Neural cell (in vitro differentiated cells): Measurements from ENCODE around the gene COL6A3.

Experiments
- EZH2 ChIP-seq: fragments of 200-600, 300-800 bp; shearing (Covaris generic), sonication (generic); IDR thresholded peaks from 2 replicates; pipeline ENCODE4 v1.6.1; 2014; ENCODE audit warnings: antibody characterized with exemption, low read length, borderline replicate concordance, mild to moderate bottlenecking; ENCODE audit not compliant: insufficient read depth, poor library complexity, severe bottlenecking
- MXI1 ChIP-seq: fragments of 450-650 bp; conservative IDR thresholded peaks from 2 replicates; pipeline ENCODE4 v1.6.1; 2014; ENCODE audit warnings: antibody characterized with exemption, mild to moderate bottlenecking; ENCODE audit not compliant: poor library complexity, severe bottlenecking
- POLR2AphosphoS5 ChIP-seq: IDR thresholded peaks from 2 replicates; pipeline ENCODE4 v1.6.1; 2012
- RAD21 ChIP-seq: fragments of 450-650 bp; conservative IDR thresholded peaks from 2 replicates; pipeline ENCODE4 v1.6.1; 2014; ENCODE audit warnings: antibody characterized with exemption, mild to moderate bottlenecking, moderate library complexity
- TF ChIP-seq, protein P1 (sequence below): fragments of 450-650 bp; IDR thresholded peaks from 2 replicates; pipeline ENCODE4 v1.5.1; 2014; ENCODE audit warnings: antibody characterized with exemption, mild to moderate bottlenecking, moderate library complexity; ENCODE audit not compliant: poor library complexity, severe bottlenecking
- TF ChIP-seq, protein P2 (sequence below): IDR thresholded peaks from 2 replicates; pipeline ENCODE4 v1.6.1; 2012; ENCODE audit warnings: borderline replicate concordance

DNA sequence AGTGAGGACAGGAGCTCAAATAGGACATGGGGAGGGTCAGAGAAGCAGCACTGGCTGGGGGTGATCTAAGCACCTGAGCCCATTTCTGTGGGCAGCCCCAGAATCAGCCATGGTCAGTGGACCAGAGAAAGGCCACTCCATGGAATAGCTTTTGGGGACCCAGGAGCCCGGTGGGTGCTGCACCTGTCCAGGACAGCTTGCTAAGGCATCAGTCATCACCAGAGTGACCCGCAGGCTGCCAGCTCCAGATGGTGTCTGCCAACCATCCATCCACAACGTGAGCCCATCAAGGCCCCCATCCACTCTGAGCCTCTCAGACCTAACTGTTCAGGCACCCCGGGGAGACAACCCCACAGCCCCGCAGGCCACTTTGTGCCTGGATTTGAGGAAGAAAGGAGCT is 23.6 kb upstream of the COL6A3 start:
- no peak for TF ChIP-seq RAD21
- TF ChIP-seq EZH2, result no peak
- no peak for TF ChIP-seq MXI1
- TF ChIP-seq, protein P1, sequence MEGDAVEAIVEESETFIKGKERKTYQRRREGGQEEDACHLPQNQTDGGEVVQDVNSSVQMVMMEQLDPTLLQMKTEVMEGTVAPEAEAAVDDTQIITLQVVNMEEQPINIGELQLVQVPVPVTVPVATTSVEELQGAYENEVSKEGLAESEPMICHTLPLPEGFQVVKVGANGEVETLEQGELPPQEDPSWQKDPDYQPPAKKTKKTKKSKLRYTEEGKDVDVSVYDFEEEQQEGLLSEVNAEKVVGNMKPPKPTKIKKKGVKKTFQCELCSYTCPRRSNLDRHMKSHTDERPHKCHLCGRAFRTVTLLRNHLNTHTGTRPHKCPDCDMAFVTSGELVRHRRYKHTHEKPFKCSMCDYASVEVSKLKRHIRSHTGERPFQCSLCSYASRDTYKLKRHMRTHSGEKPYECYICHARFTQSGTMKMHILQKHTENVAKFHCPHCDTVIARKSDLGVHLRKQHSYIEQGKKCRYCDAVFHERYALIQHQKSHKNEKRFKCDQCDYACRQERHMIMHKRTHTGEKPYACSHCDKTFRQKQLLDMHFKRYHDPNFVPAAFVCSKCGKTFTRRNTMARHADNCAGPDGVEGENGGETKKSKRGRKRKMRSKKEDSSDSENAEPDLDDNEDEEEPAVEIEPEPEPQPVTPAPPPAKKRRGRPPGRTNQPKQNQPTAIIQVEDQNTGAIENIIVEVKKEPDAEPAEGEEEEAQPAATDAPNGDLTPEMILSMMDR, result no peak
- TF ChIP-seq POLR2AphosphoS5, result no peak
- TF ChIP-seq, protein P2, sequence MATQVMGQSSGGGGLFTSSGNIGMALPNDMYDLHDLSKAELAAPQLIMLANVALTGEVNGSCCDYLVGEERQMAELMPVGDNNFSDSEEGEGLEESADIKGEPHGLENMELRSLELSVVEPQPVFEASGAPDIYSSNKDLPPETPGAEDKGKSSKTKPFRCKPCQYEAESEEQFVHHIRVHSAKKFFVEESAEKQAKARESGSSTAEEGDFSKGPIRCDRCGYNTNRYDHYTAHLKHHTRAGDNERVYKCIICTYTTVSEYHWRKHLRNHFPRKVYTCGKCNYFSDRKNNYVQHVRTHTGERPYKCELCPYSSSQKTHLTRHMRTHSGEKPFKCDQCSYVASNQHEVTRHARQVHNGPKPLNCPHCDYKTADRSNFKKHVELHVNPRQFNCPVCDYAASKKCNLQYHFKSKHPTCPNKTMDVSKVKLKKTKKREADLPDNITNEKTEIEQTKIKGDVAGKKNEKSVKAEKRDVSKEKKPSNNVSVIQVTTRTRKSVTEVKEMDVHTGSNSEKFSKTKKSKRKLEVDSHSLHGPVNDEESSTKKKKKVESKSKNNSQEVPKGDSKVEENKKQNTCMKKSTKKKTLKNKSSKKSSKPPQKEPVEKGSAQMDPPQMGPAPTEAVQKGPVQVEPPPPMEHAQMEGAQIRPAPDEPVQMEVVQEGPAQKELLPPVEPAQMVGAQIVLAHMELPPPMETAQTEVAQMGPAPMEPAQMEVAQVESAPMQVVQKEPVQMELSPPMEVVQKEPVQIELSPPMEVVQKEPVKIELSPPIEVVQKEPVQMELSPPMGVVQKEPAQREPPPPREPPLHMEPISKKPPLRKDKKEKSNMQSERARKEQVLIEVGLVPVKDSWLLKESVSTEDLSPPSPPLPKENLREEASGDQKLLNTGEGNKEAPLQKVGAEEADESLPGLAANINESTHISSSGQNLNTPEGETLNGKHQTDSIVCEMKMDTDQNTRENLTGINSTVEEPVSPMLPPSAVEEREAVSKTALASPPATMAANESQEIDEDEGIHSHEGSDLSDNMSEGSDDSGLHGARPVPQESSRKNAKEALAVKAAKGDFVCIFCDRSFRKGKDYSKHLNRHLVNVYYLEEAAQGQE, result no peak
